ENCODE data around the gene SPATA24. TPM values are rescaled to one million over a fixed set of nuclear protein-coding genes. Genes with fewer than 3 reads are reported as not detected.

SPATA24 gene
- total and polyA plus RNA-seq, 2 of the 13 experiments (the other 11 are each of a cell fraction or from before 2014, with no cell fraction given): 6.0 to 11.1 TPM

GRCh38 chr5:139414581-139415130 lies 10.8 kb upstream of the SPATA24 start:
- ATAC-seq (no peak), DNase-seq (ENCODE audit: low spot score) (no peak), FAIRE-seq (no peak)
- H3K27me3 ChIP-seq (ENCODE audit: control insufficient read depth in 1 of 2, insufficient read depth in 2 of 2, low read length in 2 of 2): no peaks in the 10 kb centered on the region
- H3K4me3 ChIP-seq (replicated peaks in 1 of 3; ENCODE audit: insufficient read depth in 1 of 3, low read depth in 2 of 3, low read length in 3 of 3): no peak overlapping the region
- no peak overlapping the region for H3K27ac ChIP-seq (ENCODE audit: extremely low read length, insufficient read depth, low read length)
- CTCF ChIA-PET (ENCODE audit: low intra/inter-chr PET ratio, low total read pairs): no interaction called here
- H4K20me1 ChIP-seq (ENCODE audit: insufficient read depth, low read length): no peaks in the 10 kb centered on the region
- no TSS peak for BruUV-seq (replicated peaks)
- intact Hi-C loops (cut with micrococcal nuclease; ENCODE audit: unreplicated experiment) (no loop called here), in situ Hi-C loops (cut with HindIII; ENCODE audit: extremely low pct_ligation_motif_present, low pct_unique_long_range_greater_than_20kb) (no loop called here)
- POLR2A ChIA-PET: no interaction called here
- WGBS (ENCODE audit: low lambda C conversion rate): 88% methylated on average over 9 of the region's 9 CpGs
- no peak overlapping the region for H3K4me2 ChIP-seq (ENCODE audit: low read depth, low read length)
- no peaks in the 10 kb centered on the region; a peak in 1 of 5 replicates for H3K36me3 ChIP-seq (replicated peaks in 1 of 2; ENCODE audit: control insufficient read depth in 1 of 2, insufficient read depth in 2 of 2, low read length in 2 of 2)
- H3K9ac ChIP-seq (ENCODE audit: insufficient read depth, low read depth, low read length): no peak overlapping the region
- H3K4me1 ChIP-seq (ENCODE audit: insufficient read depth, low read length): peaks cover 37% of the 10 kb centered on the region
- no peak overlapping the region for H2AFZ ChIP-seq (ENCODE audit: low read length)
- no peaks in the 10 kb centered on the region for H3K79me2 ChIP-seq (ENCODE audit: insufficient read depth, low read length)
- no peaks in the 10 kb centered on the region for H3K9me3 ChIP-seq (ENCODE audit: low read length)
- no peak for TF ChIP-seq HNRNPH1 (optimal IDR thresholded peaks at IDR 0.05; ENCODE audit: low read depth, low read length)
- no peak for TF ChIP-seq ZBTB26 (CRISPR knock-in tag; IDR thresholded peaks at IDR 0.05; ENCODE audit: borderline replicate concordance)
- no peak for TF ChIP-seq REL (CRISPR knock-in tag; conservative IDR thresholded peaks at IDR 0.05)
- TF ChIP-seq PRMT3 (CRISPR knock-in tag; IDR thresholded peaks at IDR 0.05; ENCODE audit: borderline replicate concordance, low read depth): no peak
- no peak for TF ChIP-seq ZNF720 (CRISPR knock-in tag; IDR thresholded peaks at IDR 0.05)
- no peak for TF ChIP-seq HNRNPUL1 (IDR thresholded peaks at IDR 0.05; ENCODE audit: low read depth, low read length)
- no peak for TF ChIP-seq MXD4 (CRISPR knock-in tag; IDR thresholded peaks at IDR 0.05)
- no peak for TF ChIP-seq NAIF1 (CRISPR knock-in tag; IDR thresholded peaks at IDR 0.05; ENCODE audit: borderline replicate concordance)
- no peak for TF ChIP-seq ZNF432 (CRISPR knock-in tag; IDR thresholded peaks at IDR 0.05; ENCODE audit: borderline replicate concordance)
- TF ChIP-seq CEBPZ (IDR thresholded peaks at IDR 0.05; ENCODE audit: low read length): no peak
- no peak for TF ChIP-seq TCF12 (IDR thresholded peaks at IDR 0.05)
- no peak for TF ChIP-seq TCF12 (CRISPR knock-in tag; IDR thresholded peaks at IDR 0.05)
- no peak for TF ChIP-seq ZNF431 (CRISPR knock-in tag; IDR thresholded peaks at IDR 0.05; ENCODE audit: borderline replicate concordance, low read depth)
- TF ChIP-seq KDM3A (CRISPR knock-in tag; IDR thresholded peaks at IDR 0.05; ENCODE audit: low read depth): no peak

Data from HepG2 (cell line).